AG04449 (cell line): ENCODE measurements around the gene MORN2.

Experiments used
- CTCF ChIA-PET: fragments of 350-600 bp; formaldehyde crosslinking; extraction: SDS; loops from one replicate; lab custom pipeline; 2021; ENCODE audit warnings: antibody characterized with exemption; lab: Yijun Ruan, JAX
- POLR2A ChIA-PET: fragments of 400-600, 350-600 bp; formaldehyde crosslinking; extraction: SDS; loops from one replicate; lab custom pipeline; 2020; ENCODE audit warnings: antibody characterized with exemption, inconsistent platforms; lab: Yijun Ruan, JAX
- DNase-seq: peaks from one replicate; pipeline ENCODE4 v3.0.0-alpha.2; 2010; ENCODE audit warnings: low read depth, low spot score
- H3K4me3 ChIP-seq: 2 replicates; pipeline ENCODE4 v1.5.1; 2011; ENCODE audit warnings: low read depth, mild to moderate bottlenecking, control low read depth, low read length
- TF ChIP-seq, protein P1 (sequence below): IDR thresholded peaks from one replicate; pipeline ENCODE4 v1.5.1; 2011; ENCODE audit warnings: mild to moderate bottlenecking, moderate library complexity, low read length, control low read depth, inconsistent platforms; ENCODE audit not compliant: insufficient read depth; ENCODE audit errors: missing control alignments

MORN2 gene

GRCh38 chr2:38887347-38887746 lies 11.6 kb downstream of the MORN2 start:
- ChIA-PET POLR2A (no interaction called here), CTCF (interaction anchor here (1.5 kb wide), 1 partner anchor 12 kb away, joined by 3 read pairs; the partner anchor contains the start of genes DHX57 and MORN2)
- DNase-seq: no peak
- no peak overlapping the region for H3K4me3 ChIP-seq
- TF ChIP-seq, protein P1, sequence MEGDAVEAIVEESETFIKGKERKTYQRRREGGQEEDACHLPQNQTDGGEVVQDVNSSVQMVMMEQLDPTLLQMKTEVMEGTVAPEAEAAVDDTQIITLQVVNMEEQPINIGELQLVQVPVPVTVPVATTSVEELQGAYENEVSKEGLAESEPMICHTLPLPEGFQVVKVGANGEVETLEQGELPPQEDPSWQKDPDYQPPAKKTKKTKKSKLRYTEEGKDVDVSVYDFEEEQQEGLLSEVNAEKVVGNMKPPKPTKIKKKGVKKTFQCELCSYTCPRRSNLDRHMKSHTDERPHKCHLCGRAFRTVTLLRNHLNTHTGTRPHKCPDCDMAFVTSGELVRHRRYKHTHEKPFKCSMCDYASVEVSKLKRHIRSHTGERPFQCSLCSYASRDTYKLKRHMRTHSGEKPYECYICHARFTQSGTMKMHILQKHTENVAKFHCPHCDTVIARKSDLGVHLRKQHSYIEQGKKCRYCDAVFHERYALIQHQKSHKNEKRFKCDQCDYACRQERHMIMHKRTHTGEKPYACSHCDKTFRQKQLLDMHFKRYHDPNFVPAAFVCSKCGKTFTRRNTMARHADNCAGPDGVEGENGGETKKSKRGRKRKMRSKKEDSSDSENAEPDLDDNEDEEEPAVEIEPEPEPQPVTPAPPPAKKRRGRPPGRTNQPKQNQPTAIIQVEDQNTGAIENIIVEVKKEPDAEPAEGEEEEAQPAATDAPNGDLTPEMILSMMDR: no peak

DNA sequence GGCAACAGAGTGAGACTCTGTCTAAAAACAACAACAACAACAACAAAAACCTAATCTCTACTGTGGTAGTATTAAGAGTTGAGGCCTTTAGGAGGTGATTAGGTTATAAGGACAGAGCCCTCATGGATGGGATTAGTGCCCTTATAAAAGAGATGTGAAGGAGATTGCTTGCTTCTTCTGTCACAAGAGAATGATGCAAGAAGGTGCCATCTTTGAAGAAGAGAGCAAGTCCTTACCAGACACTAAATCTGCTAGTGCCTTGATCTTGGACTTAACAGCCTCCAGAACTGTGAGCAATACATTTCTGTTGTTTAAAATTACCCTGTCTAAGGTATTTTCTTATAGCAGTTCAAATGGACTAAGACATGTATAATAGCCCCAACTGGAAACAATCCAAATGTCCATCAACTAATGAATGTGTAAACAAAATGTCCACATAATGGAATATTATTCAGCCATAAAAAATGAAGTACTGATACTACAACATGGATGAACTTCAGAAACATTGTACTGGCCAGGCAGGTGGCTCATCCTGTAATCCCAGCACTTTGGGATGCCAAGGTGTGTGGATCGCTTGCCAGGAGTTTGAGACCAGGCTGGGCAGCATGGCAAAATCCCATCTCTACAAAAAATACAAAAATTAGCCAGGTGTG lies 12.3 kb downstream of the MORN2 start:
- DNase-seq: no peak
- POLR2A ChIA-PET: no interaction called here
- CTCF ChIA-PET: no interaction called here
- TF ChIP-seq, protein P1: no peak
- H3K4me3 ChIP-seq: no peak overlapping the region

DNA sequence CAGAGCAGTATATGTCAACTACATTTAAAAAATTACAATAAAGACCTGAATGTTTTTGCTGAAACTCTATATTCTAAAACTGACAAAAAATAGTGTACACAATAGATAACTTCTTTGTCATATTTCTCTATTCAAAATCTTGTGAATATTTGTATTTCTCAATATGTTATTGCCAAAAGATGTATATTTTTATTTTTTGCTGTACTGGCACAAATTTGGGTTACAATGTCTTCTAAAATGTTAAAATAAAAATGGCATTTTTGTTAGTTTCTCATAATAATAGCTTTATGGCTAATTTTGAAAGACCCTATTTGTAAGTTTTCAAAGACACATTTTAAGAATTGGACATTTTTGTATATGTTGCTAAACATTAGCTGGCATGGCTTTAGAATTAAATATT lies 13.3 kb downstream of the MORN2 start:
- no peak overlapping the region for H3K4me3 ChIP-seq
- TF ChIP-seq, protein P1: no peak
- no peak for DNase-seq
- ChIA-PET POLR2A (no interaction called here), CTCF (interaction anchor here (1.6 kb wide), 1 partner anchor 8 kb away, joined by 3 read pairs; no protein-coding TSS in a partner anchor)

GRCh38 chr2:38889575-38889974 lies 13.8 kb downstream of the MORN2 start, which contains the start of gene ARHGEF33:
Gene ARHGEF33, plus strand, starts transcription at chr2:38889875. Its CDS starts 29,573 bp downstream, at chr2:38919448.
- H3K4me3 ChIP-seq: no peak within 1 kb of the TSS
- DNase-seq: no peak
- ChIA-PET POLR2A (no interaction called here), CTCF (interaction anchor here (1.6 kb wide), 1 partner anchor 9 kb away, joined by 3 read pairs; no protein-coding TSS in a partner anchor)
- TF ChIP-seq, protein P1: no peak

DNA sequence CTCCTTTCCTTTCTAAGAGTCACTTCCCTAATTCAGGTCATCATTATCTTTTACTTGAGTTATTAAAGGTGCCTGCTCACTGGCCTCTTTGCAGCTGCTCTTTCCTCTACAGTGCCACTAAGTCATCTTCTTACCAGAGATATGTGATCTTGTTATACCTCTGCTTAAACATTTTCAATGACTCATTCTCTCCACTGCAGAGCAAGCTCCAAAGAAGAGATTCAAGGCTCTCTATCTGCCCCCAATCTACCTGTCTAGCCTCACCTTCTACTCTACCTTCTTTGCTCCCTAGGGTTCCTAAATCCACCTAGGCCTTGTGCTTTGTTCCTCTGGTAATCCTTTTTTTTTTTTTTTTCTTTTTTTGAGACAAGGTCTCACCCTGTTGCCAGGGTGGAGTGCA lies 17.0 kb downstream of the MORN2 start:
- CTCF ChIA-PET: no interaction called here
- no peak for DNase-seq
- TF ChIP-seq, protein P1: no peak
- H3K4me3 ChIP-seq: no peak overlapping the region
- POLR2A ChIA-PET: no interaction called here

GRCh38 chr2:38898256-38898655 lies 22.5 kb downstream of the MORN2 start:
- H3K4me3 ChIP-seq: no peak overlapping the region
- ChIA-PET POLR2A (no interaction called here), CTCF (no interaction called here)
- TF ChIP-seq, protein P1: no peak
- no peak for DNase-seq
